ENCODE results near the gene SMAD2. TPM values are rescaled to one million over a fixed set of nuclear protein-coding genes. Genes with fewer than 3 reads are reported as not detected.

Gene SMAD2
- total RNA-seq, 4 donors from 2014 or later = 38.1 to 67.7 (median 42.4) TPM

DNA sequence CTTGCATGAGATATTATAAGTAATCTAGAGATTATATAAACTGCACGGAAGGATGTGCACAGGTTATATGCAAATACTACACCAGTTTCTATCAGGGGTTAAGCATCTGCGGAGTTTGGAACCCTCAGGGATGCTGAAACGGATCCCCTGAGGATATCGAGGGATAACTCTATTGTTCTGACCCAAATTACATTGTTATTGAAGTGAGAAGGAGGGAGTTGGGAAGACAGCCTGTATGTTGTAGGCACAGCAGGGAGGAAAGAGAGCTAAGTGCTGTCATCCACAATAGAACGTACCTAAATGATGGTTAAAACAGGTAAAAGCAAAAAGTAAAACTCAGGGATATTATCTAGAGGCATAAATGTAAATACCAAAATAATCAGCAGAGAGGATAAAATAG, 44.6 kb upstream of the SMAD2 start:
- Histone ChIP-seq H3K9me3 (no peaks in the 10 kb centered on the region), H3K4me1 (peaks cover 0 to 4% (median 0%) of the 10 kb centered on the region in 3 donors), H3K36me3 (no peaks in the 10 kb centered on the region), H3K27me3 (peaks cover 0 to 31% (median 0%) of the 10 kb centered on the region in 4 donors), H3K4me3 (no peak overlapping the region), H3K27ac (no peak overlapping the region)
- TF ChIP-seq POLR2A (IDR thresholded peaks at IDR 0.05) = no peak
- TF ChIP-seq, protein P1, sequence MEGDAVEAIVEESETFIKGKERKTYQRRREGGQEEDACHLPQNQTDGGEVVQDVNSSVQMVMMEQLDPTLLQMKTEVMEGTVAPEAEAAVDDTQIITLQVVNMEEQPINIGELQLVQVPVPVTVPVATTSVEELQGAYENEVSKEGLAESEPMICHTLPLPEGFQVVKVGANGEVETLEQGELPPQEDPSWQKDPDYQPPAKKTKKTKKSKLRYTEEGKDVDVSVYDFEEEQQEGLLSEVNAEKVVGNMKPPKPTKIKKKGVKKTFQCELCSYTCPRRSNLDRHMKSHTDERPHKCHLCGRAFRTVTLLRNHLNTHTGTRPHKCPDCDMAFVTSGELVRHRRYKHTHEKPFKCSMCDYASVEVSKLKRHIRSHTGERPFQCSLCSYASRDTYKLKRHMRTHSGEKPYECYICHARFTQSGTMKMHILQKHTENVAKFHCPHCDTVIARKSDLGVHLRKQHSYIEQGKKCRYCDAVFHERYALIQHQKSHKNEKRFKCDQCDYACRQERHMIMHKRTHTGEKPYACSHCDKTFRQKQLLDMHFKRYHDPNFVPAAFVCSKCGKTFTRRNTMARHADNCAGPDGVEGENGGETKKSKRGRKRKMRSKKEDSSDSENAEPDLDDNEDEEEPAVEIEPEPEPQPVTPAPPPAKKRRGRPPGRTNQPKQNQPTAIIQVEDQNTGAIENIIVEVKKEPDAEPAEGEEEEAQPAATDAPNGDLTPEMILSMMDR (IDR thresholded peaks at IDR 0.05) = no peak
- intact Hi-C loops (cut with DNase I) = no loop called here
- WGBS, 2 donors = 57 to 72% methylated on average over 5 of the region's 5 CpGs
- DNase-seq = no peak

DNA sequence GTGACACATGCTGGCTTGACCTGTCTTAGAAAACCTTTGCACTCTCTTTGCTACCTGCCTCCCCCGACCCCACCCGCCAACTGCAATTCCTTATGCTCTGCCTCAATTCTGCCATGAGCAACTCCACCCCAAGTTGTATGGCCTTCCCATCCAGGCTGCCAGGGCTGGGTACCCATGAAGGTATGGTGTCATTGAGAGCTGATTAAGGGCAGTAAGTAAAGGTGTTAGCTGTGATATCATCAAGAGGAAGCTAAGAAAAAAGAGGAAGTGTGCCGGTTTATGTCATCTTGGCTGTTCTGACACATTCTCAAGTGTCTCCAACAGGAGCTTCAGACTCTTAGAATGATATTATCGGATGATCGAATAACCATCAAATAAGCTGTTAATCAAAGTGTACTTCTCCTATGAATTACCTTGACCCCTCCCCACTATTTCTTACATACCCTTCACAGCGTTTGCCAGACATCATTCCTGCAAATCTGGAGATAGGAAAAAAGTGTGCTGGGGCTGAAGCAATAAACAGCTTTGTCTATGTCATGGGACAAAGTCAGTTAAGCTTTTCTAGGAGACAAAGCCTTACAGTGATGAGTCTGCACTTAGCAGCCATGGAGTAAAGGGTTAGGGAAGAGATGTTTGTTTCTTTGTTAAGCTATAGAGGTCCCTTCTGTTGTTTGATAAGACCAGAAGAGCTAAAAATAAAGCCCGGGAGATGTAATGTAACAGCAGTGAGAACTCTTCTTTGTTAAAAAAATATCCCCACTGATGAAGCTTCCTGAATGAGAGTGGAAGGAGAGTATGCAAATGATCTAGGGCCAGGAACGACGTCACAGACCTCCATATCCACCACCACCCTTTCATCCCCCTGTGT, 40.4 kb upstream of the SMAD2 start:
- 71 to 81% methylated on average over 9 of the region's 9 CpGs for WGBS, 2 donors
- H3K4me1 ChIP-seq = no peaks in the 10 kb centered on the region
- no peak for TF ChIP-seq POLR2A (IDR thresholded peaks at IDR 0.05)
- TF ChIP-seq, protein P1 (IDR thresholded peaks at IDR 0.05) = no peak
- intact Hi-C loops (cut with DNase I) = no loop called here
- H3K4me3 ChIP-seq = no peak overlapping the region
- peaks cover 0 to 21% (median 0%) of the 10 kb centered on the region in 4 donors for H3K27me3 ChIP-seq
- no peak overlapping the region for H3K27ac ChIP-seq
- H3K9me3 ChIP-seq = no peaks in the 10 kb centered on the region
- H3K36me3 ChIP-seq = no peaks in the 10 kb centered on the region
- no peak for DNase-seq

DNA sequence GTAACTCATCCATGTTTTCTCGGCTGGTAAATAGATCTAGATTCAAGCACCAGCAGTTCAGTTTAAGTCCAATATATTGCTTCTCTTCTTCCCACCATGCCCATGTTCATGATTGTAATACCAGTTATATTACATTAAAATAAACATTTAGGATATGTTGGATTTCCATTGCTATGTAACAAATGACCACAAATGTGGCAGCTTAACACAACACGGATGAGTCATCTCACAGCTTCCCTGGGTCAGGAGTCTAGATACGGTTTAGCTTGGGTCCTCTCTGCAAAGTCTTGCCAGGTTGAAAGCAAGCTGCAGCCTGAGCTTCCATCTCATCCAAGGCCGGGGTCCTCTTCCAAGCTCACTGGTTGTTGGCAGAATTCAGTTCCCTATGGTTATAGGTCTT, 39.4 kb upstream of the SMAD2 start:
- DNase-seq = no peak
- no peak for TF ChIP-seq POLR2A (IDR thresholded peaks at IDR 0.05)
- TF ChIP-seq, protein P1 (IDR thresholded peaks at IDR 0.05) = no peak
- H3K9me3 ChIP-seq = no peaks in the 10 kb centered on the region
- peaks cover 0 to 20% (median 0%) of the 10 kb centered on the region in 4 donors for H3K27me3 ChIP-seq
- WGBS, 2 donors = 72 to 82% methylated on average over 4 of the region's 4 CpGs
- no peak overlapping the region for H3K27ac ChIP-seq
- H3K4me3 ChIP-seq = no peak overlapping the region
- no peaks in the 10 kb centered on the region for H3K4me1 ChIP-seq
- intact Hi-C loops (cut with DNase I) = no loop called here
- H3K36me3 ChIP-seq = no peaks in the 10 kb centered on the region

DNA sequence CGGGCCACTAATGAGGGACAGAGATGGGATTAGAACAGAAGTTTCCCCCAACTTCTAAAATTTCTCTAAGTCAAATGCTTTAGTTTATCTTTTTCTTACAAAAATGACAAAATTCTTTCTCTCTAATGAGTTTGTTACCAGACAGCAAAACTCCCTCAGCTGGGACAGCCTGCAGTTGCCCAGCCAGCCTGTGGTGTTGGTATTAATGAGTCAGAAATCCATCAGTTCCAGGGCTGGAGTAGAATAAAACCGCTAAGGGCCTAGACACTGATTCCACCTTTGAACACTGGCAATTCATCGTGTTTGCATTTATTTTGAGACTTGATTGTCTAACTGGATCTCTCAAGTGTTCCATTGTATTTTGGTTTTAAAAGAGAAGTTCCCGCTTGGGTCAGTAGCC, 38.3 kb upstream of the SMAD2 start:
- Histone ChIP-seq H3K27me3 (peaks cover 0 to 18% (median 0%) of the 10 kb centered on the region in 4 donors), H3K9me3 (no peaks in the 10 kb centered on the region), H3K27ac (no peak overlapping the region), H3K4me1 (no peaks in the 10 kb centered on the region), H3K36me3 (no peaks in the 10 kb centered on the region), H3K4me3 (no peak overlapping the region)
- TF ChIP-seq, protein P1 (IDR thresholded peaks at IDR 0.05) = no peak
- no peak for TF ChIP-seq POLR2A (IDR thresholded peaks at IDR 0.05)
- WGBS, 2 donors = 66 to 73% methylated on average over 4 of the region's 4 CpGs
- no peak for DNase-seq
- intact Hi-C loops (cut with DNase I) = no loop called here

GRCh38 chr18:47968006-47968676, 37.7 kb upstream of the SMAD2 start:
- TF ChIP-seq, protein P1 (IDR thresholded peaks at IDR 0.05) = no peak
- no peak for TF ChIP-seq POLR2A (IDR thresholded peaks at IDR 0.05)
- H3K36me3 ChIP-seq = no peaks in the 10 kb centered on the region
- 60 to 62% methylated on average over 8 to 9 of the region's 9 CpGs for WGBS, 2 donors
- H3K27me3 ChIP-seq = peaks cover 0 to 12% (median 0%) of the 10 kb centered on the region in 4 donors
- no peaks in the 10 kb centered on the region for H3K9me3 ChIP-seq
- H3K4me3 ChIP-seq = no peak overlapping the region
- DNase-seq = no peak
- H3K27ac ChIP-seq = no peak overlapping the region
- intact Hi-C loops (cut with DNase I) = no loop called here
- no peaks in the 10 kb centered on the region for H3K4me1 ChIP-seq

All from esophagus squamous epithelium (tissue), 5 donors.